Smooth muscle cell (in vitro differentiated cells): ENCODE results near the gene PSD2. TPM values are rescaled to one million over a fixed set of nuclear protein-coding genes. Genes with fewer than 3 reads are reported as not detected.

ENCODE experiments used
- DNase-seq: peaks from one replicate; lab custom pipeline; 2025; ENCODE audit not compliant: unreplicated experiment; lab: John Stamatoyannopoulos, UW
- H2AFZ ChIP-seq: fragments of 200-600 bp; sonication (generic); 2 replicates; pipeline ENCODE4 v1.6.0; 2016; ENCODE audit warnings: antibody characterized with exemption, low read depth, mild to moderate bottlenecking
- H3F3A ChIP-seq: fragments of 200-600 bp; sonication (generic); 2 replicates; pipeline ENCODE4 v1.6.0; 2017; ENCODE audit warnings: antibody characterized with exemption, low read depth
- H3K27ac ChIP-seq: fragments of 200-600 bp; sonication (generic); 2 replicates; pipeline ENCODE4 v1.5.1; 2016; ENCODE audit warnings: low read depth, mild to moderate bottlenecking
- H3K27me3 ChIP-seq: fragments of 200-600 bp; sonication (generic); 2 replicates; pipeline ENCODE4 v1.6.1; 2016; ENCODE audit warnings: low read depth, mild to moderate bottlenecking
- H3K36me3 ChIP-seq: fragments of 200-600 bp; sonication (generic); 2 replicates; pipeline ENCODE4 v1.5.1; 2016; ENCODE audit warnings: low read depth
- H3K4me1 ChIP-seq: fragments of 200-600 bp; sonication (generic); 2 replicates; pipeline ENCODE4 v1.5.1; 2016; ENCODE audit warnings: low read depth
- H3K4me2 ChIP-seq: fragments of 200-600 bp; sonication (generic); 2 replicates; pipeline ENCODE4 v1.6.0; 2016; ENCODE audit warnings: mild to moderate bottlenecking
- H3K4me3 ChIP-seq: fragments of 200-600 bp; sonication (generic); 2 replicates; pipeline ENCODE4 v1.5.1; 2016; ENCODE audit warnings: mild to moderate bottlenecking
- H3K79me2 ChIP-seq: fragments of 200-600 bp; sonication (generic); 2 replicates; pipeline ENCODE4 v1.6.0; 2016; ENCODE audit warnings: low read depth, mild to moderate bottlenecking
- H3K9ac ChIP-seq: fragments of 200-600 bp; sonication (generic); 2 replicates; pipeline ENCODE4 v1.6.0; 2016; ENCODE audit warnings: low read depth
- H3K9me3 ChIP-seq: fragments of 200-600 bp; sonication (generic); replicated peaks from 2 replicates; pipeline ENCODE4 v1.5.1; 2016; ENCODE audit warnings: low read depth
- H4K20me1 ChIP-seq: fragments of 200-600 bp; sonication (generic); 2 replicates; pipeline ENCODE4 v1.6.0; 2016; ENCODE audit warnings: low read depth
- WGBS: methylation state at CpG from one replicate; pipeline ENCODE4 v1.1.7; 2016; ENCODE audit warnings: low lambda C conversion rate; 5-methylcytosine and 5-hydroxymethylcytosine counted together
- polyA plus RNA-seq: library from polyadenylated mRNA; unstranded; fragments of >200 nt; fragmentation: Nextera tagmentation; extraction: Ambion mirVana; gene quantifications from 2 replicates; pipeline ENCODE4 v1.2.1, GENCODE V29; 2016
- total RNA-seq: library from RNA; depleted of rRNA; stranded (reverse); fragments of >200 nt; gene quantifications from 2 replicates; pipeline ENCODE4 v1.2.3, GENCODE V29; 2014
- TF ChIP-seq, protein P1 (sequence below): fragments of 200-600 bp; sonication (generic); IDR thresholded peaks from 2 replicates; pipeline ENCODE4 v1.5.1; 2017; ENCODE audit warnings: borderline replicate concordance, mild to moderate bottlenecking, antibody characterized with exemption; ENCODE audit not compliant: insufficient read depth, poor library complexity, severe bottlenecking

PSD2 gene
- total and polyA plus RNA-seq, 2 experiments from 2014 or later: 0.54 to 0.81 TPM

DNA sequence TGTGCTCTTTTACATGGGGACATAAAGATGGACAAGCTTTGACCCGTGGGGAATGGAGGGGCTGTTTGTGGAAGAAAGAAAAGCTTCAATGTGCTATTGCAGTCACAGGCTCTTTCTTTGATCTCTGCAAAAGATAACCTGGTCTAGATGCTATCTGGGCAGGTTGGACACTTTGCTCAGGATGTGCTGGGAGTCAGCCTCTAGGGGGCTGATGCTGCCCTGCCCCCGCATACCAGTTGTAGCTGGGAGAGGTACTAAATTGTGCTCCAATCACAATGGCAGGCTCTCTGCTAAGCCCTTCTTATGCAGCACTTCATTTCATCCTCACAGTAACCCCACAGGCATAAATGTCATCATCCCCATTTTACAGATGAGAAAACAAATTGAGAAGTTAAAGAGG lies 67.2 kb downstream of the PSD2 start:
- Histone ChIP-seq H3K9me3 (no peaks in the 10 kb centered on the region), H4K20me1 (no peaks in the 10 kb centered on the region), H3F3A (no peaks in the 10 kb centered on the region), H3K9ac (no peak overlapping the region), H3K79me2 (no peaks in the 10 kb centered on the region), H2AFZ (no peak overlapping the region), H3K4me3 (no peak overlapping the region), H3K4me1 (no peaks in the 10 kb centered on the region), H3K4me2 (no peak overlapping the region), H3K36me3 (no peaks in the 10 kb centered on the region), H3K27ac (no peak overlapping the region), H3K27me3 (peaks cover 48% of the 10 kb centered on the region)
- 76% methylated on average over 2 of the region's 2 CpGs for WGBS
- no peak for DNase-seq
- TF ChIP-seq, protein P1, sequence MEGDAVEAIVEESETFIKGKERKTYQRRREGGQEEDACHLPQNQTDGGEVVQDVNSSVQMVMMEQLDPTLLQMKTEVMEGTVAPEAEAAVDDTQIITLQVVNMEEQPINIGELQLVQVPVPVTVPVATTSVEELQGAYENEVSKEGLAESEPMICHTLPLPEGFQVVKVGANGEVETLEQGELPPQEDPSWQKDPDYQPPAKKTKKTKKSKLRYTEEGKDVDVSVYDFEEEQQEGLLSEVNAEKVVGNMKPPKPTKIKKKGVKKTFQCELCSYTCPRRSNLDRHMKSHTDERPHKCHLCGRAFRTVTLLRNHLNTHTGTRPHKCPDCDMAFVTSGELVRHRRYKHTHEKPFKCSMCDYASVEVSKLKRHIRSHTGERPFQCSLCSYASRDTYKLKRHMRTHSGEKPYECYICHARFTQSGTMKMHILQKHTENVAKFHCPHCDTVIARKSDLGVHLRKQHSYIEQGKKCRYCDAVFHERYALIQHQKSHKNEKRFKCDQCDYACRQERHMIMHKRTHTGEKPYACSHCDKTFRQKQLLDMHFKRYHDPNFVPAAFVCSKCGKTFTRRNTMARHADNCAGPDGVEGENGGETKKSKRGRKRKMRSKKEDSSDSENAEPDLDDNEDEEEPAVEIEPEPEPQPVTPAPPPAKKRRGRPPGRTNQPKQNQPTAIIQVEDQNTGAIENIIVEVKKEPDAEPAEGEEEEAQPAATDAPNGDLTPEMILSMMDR: peak; percentile 7

DNA sequence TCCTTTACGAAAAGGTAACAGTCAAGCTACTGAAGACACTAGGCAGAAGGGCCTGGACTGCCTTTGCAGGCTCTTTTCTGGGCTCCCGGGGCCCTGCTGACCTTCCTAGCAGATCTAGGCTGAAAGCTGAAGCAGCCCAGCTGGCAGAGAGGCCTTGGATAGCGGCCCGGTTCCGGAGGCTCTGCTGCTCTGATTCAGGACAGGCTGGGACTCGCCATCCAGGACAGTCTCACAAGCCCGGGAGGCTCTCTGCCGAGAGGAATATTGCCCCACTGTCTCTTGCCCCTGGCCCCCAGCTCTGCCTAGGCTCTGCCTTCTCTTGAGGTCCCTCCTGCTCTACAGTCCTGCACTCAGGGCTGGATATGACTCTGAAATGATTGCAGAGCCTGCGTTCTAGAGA lies 67.8 kb downstream of the PSD2 start:
- H3K9me3 ChIP-seq: no peaks in the 10 kb centered on the region
- TF ChIP-seq, protein P1: no peak
- no peak overlapping the region for H3K9ac ChIP-seq
- H2AFZ ChIP-seq: no peak overlapping the region
- H3K4me1 ChIP-seq: no peaks in the 10 kb centered on the region
- no peaks in the 10 kb centered on the region for H4K20me1 ChIP-seq
- H3K4me2 ChIP-seq: no peak overlapping the region
- peaks cover 42% of the 10 kb centered on the region for H3K27me3 ChIP-seq
- no peaks in the 10 kb centered on the region for H3K36me3 ChIP-seq
- H3K27ac ChIP-seq: no peak overlapping the region
- no peaks in the 10 kb centered on the region for H3K79me2 ChIP-seq
- H3K4me3 ChIP-seq: no peak overlapping the region
- DNase-seq: no peak
- H3F3A ChIP-seq: no peaks in the 10 kb centered on the region
- WGBS: 85% methylated on average over 9 of the region's 9 CpGs

DNA sequence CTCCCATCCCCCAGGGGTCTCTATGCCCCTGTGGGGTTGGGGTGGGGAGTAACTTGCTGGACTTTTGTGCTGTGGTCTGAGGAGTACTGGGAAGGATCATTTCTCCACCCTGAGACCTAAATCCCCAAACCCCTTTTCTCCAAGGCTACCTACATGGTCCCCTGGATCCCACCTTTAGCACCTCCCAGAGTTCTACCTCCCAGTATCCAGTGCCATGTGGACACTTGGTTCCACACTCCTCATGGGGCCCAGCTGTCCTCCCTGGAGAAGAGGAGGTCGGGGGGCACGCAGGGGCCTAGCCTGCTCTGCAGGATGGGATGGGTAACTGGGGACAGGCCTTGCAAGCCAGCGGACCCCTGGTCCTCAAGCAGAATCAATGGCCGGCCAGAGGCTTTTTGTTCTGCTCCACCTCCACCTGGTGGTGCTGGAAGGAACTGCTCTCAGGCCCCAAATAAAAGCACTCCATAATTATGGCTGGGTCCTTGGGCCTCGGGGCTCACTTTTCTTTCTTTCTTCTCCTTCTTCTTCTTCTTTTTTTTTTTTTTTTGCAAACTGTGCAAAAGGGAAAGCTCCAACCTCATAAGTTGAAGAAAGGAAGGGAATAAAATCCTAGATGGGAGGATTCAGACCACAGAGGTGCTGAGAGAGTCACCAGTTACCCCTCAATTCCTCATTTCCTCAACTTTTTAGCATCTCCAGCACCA lies 68.4 kb downstream of the PSD2 start:
- Histone ChIP-seq H2AFZ (no peak overlapping the region), H3K4me3 (no peak overlapping the region), H3K27ac (no peak overlapping the region), H3K36me3 (no peaks in the 10 kb centered on the region), H3K4me1 (no peaks in the 10 kb centered on the region), H3K79me2 (no peaks in the 10 kb centered on the region), H3K27me3 (peaks cover 36% of the 10 kb centered on the region), H3K4me2 (no peak overlapping the region), H3F3A (no peaks in the 10 kb centered on the region), H3K9ac (no peak overlapping the region), H4K20me1 (no peaks in the 10 kb centered on the region), H3K9me3 (no peaks in the 10 kb centered on the region)
- DNase-seq: peak; percentile 21
- WGBS: 25% methylated on average over 5 of the region's 5 CpGs
- TF ChIP-seq, protein P1: peak; percentile 77
